NCI-H1105 treated with DMSO at 0.1 percent for 48 hours (cell line): ENCODE data around the gene ITCH.

Source experiments
- DNase-seq: peaks from one replicate; lab custom pipeline; 2025; lab: John Stamatoyannopoulos, UW

The ITCH gene

DNA sequence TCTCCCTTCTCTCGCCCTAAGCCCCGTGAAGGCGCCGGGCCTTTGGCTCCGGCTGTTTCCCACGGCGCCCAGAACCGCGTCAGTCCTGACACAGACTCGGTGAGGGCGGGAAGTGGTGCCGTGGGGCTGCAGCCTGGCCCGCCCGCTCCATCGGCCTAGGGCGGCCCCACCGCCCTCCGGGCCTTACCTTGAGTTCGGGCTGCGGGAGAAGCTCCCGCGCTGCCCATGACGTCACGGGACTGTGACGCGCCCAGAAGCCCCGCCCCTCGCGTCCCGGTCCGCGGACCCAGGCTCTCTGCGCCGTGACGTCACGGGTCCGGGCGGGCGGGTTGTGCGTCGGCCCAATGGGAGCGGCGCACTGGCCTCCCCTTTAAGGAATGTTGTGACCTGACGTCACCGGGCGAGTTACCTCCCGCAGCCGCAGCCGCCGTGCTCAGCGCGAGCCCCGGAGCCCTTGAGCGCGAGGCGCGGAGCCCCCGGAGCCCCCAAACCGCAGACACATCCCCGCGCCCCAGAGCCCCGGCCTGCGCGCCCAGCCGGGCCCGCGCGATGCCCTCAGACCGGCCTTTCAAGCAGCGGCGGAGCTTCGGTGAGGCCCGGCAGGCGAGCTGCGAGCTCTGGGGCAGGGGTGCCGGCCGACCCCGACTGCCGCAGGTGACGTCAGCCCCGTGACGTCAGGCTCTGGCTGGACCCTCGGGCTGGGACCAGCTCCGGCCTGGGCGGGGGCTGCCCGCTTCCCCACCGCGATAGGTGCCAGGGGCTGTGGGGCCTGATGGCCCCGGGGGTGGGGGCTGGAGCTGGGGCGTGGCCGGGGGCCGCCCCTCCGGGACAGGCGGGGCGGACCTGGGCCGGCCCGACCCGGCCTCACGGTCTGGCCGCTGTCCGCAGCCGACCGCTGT is 195.5 kb downstream of the ITCH start, which contains the start of gene MAP1LC3A:
TSS of gene MAP1LC3A (plus strand) at position 399 of the 899 bp plus-strand sequence. CDS start at position 550, 151 bp downstream.
- DNase-seq: peak; percentile 84

DNA sequence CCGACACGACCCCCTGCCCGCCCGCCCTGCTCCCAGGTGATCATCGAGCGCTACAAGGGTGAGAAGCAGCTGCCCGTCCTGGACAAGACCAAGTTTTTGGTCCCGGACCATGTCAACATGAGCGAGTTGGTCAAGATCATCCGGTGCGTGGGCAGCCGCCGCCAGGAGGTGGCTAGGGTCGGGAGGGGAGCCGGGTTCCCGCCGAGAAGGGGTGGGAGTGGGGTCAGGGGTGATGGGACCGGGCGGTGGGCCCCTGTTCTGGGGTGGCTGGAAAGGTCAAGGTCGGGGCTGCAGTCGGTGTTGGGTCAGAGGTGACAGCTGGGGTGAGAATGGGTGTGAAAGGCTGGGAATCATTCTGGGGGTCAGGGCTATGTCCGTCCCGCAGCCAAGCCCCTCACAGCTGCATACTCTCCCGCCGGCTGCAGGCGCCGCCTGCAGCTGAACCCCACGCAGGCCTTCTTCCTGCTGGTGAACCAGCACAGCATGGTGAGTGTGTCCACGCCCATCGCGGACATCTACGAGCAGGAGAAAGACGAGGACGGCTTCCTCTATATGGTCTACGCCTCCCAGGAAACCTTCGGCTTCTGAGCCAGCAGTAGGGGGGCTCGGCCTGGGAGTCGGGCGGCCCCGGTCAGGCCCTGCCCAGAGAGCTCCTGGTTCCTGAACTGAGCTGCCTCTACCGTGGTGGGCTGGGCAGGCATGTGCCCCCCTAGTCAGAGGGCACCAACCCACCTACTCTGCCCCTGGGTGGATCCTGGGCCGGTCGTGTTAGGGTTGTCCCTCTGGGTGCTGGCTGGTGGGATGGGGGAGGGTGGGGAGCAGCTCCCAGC is 196.5 kb downstream of the ITCH start:
- no peak for DNase-seq

DNA sequence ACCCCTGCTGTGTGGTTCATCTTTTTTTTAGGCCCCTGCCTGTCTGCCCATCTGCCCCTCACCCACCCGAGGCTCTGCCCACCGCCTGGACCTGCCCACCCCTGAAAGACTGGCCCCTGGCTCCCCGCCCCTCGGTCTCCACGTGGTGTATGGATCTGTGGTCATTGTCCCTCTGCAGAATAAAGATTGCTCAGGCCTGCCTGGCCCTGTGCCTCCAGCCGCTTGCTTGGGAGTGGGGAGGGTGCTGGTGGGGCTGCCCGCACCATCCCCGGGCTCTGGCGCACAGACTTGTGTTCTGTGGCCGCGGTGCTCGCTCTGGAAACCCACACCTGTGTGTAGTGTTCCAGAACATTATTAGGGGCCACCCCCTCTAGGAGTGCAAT is 197.1 kb downstream of the ITCH start:
- DNase-seq: no peak

DNA sequence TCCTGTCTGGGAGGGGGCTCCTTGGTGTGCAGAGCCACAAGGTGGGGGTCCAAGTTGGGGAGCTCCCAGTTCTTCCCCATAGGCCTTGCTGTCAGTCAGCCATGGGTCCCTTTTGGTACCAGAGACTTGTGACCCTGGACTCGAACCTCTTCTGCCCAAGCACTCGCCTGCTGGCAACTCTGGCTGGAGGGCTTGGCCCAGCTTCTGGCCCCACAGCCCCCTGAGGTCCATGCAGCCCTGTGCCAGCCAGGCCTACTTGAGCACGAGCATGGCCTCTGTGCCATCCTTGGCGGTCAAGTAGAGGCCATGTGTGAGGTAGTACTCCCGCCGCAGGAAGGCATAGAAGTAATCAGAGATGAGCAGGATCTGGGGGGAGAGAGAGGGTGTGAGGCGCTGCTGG is 197.5 kb downstream of the ITCH start:
- DNase-seq: no peak
